PC-3 (cell line): ENCODE results near the gene ATL1. TPM values are rescaled to one million over a fixed set of nuclear protein-coding genes. Genes with fewer than 3 reads are reported as not detected.
A peak's percentile ranks its signal among the peaks of the same experiment; 100 is the strongest.

Experiments
- ATAC-seq: fragments of 200-7000 bp; cut with Tn5 transposase; 2 replicates; pipeline ENCODE4 v1.9.1; 2020; ENCODE audit warnings: mild to moderate bottlenecking, moderate library complexity
- BruUV-seq: library from RNA; stranded (reverse); fragments of 400-500 nt; replicated peaks from 2 replicates; lab custom pipeline; 2021; lab: Mats Ljungman, UMichigan
- CTCF ChIA-PET: fragments of 300-600 bp; sonication (Branson Sonifier 250); formaldehyde crosslinking; loops from one replicate; lab custom pipeline; 2022; ENCODE audit warnings: antibody characterized with exemption; lab: Charles Lee
- POLR2A ChIA-PET: fragments of 300-600 bp; sonication (Branson Sonifier 250); formaldehyde crosslinking; loops from one replicate; lab custom pipeline; 2022; ENCODE audit warnings: antibody characterized with exemption; ENCODE audit not compliant: unreplicated experiment; lab: Charles Lee
- DNase-seq: peaks from one replicate; pipeline ENCODE4 v3.0.0-alpha.2; 2015
- H2AFZ ChIP-seq: fragments of 300-600 bp; sonication (generic); 2 replicates; pipeline ENCODE4 v1.6.0; 2016; ENCODE audit warnings: antibody characterized with exemption, low read length
- H3F3A ChIP-seq: fragments of 300-600 bp; sonication (generic); one replicate; pipeline ENCODE4 v1.6.0; 2017; ENCODE audit warnings: antibody characterized with exemption, low read length, control low read depth, mild to moderate bottlenecking; ENCODE audit not compliant: unreplicated experiment
- H3K27ac ChIP-seq: fragments of 300-600 bp; sonication (generic); 2 replicates; pipeline ENCODE4 v1.5.1; 2016; ENCODE audit warnings: mild to moderate bottlenecking, low read length
- H3K27me3 ChIP-seq: fragments of 300-600 bp; sonication (generic); 2 replicates; pipeline ENCODE4 v1.6.1; 2016; ENCODE audit warnings: low read length, mixed read lengths
- H3K36me3 ChIP-seq: fragments of 300-600 bp; sonication (generic); 2 replicates; pipeline ENCODE4 v1.6.1; 2016; ENCODE audit warnings: low read depth, mixed run types, low read length, mixed read lengths
- H3K4me1 ChIP-seq: fragments of 300-600 bp; sonication (generic); 2 replicates; pipeline ENCODE4 v1.5.1; 2016; ENCODE audit warnings: low read length; ENCODE audit not compliant: insufficient read depth
- H3K4me2 ChIP-seq: fragments of 300-600 bp; sonication (generic); 2 replicates; pipeline ENCODE4 v1.6.0; 2016; ENCODE audit warnings: low read length
- H3K4me3 ChIP-seq: fragments of 300-600 bp; sonication (generic); 2 replicates; pipeline ENCODE4 v1.5.1; 2016; ENCODE audit warnings: mild to moderate bottlenecking, low read length, mixed read lengths
- H3K79me2 ChIP-seq: fragments of 300-600 bp; sonication (generic); 2 replicates; pipeline ENCODE4 v1.6.1; 2017; ENCODE audit warnings: low read length, mixed read lengths
- H3K9ac ChIP-seq: fragments of 300-600 bp; sonication (generic); 2 replicates; pipeline ENCODE4 v1.6.0; 2016; ENCODE audit warnings: mild to moderate bottlenecking, low read length
- H3K9me2 ChIP-seq: fragments of 300-600 bp; sonication (generic); replicated peaks from 2 replicates; pipeline ENCODE4 v1.6.1; 2016; ENCODE audit warnings: mixed run types, low read length, mixed read lengths
- H3K9me3 ChIP-seq: fragments of 300-600 bp; sonication (generic); 2 replicates; pipeline ENCODE4 v1.6.1; 2016; ENCODE audit warnings: low read length, mixed read lengths
- H4K20me1 ChIP-seq: fragments of 300-600 bp; sonication (generic); 2 replicates; pipeline ENCODE4 v1.6.1; 2016; ENCODE audit warnings: low read length, mixed read lengths
- CTCF ChIP-seq: fragments of 300-600 bp; sonication (generic); conservative IDR thresholded peaks from 2 replicates; pipeline ENCODE4 v1.5.1; 2017; ENCODE audit warnings: antibody characterized with exemption, low read depth, mild to moderate bottlenecking, low read length
- EZH2 ChIP-seq: fragments of 300-600 bp; sonication (generic); IDR thresholded peaks from one replicate; pipeline ENCODE4 v1.6.1; 2017; ENCODE audit warnings: antibody characterized with exemption, mild to moderate bottlenecking, low read length; ENCODE audit not compliant: unreplicated experiment
- EZH2phosphoT487 ChIP-seq: fragments of 300-600 bp; sonication (generic); IDR thresholded peaks from 2 replicates; pipeline ENCODE4 v1.6.1; 2018; ENCODE audit warnings: mild to moderate bottlenecking, antibody characterized with exemption, low read length, borderline replicate concordance
- intact Hi-C: fragments of 100-400 bp; cut with micrococcal nuclease; formaldehyde crosslinking; loops from 2 replicates; pipeline ENCODE4 v1.9.0; 2023
- total RNA-seq: library from RNA; depleted of rRNA; stranded (reverse); fragments of >200 nt; gene quantifications from 2 replicates; pipeline ENCODE4 v1.2.3, GENCODE V29; 2014

ATL1 gene
- total RNA-seq, 1 experiment from 2014 or later: 1.3 TPM

- DNase-seq: no peak
These were observed 43.9 kb upstream of the ATL1 start for GRCh38 chr14:50516091-50516490.

GRCh38 chr14:50520947-50521815, 38.8 kb upstream of the ATL1 start:
- H3K4me1 ChIP-seq: peaks cover 32% of the 10 kb centered on the region
- 0 out of 2 replicates have a peak, but pooled peaks cover 5% of the 10 kb centered on the region for H3K36me3 ChIP-seq
- intact Hi-C loops: loop anchor here (1.0 to 2.0 kb wide), 4 partner anchors 9 to 79 kb away; no protein-coding TSS in a partner anchor
- no peaks in the 10 kb centered on the region for H3K9me3 ChIP-seq
- 0 out of 2 replicates have a peak overlapping the region, but pooled peaks have one; percentile 2 for H3K4me3 ChIP-seq
- no peaks in the 10 kb centered on the region for H3K9me2 ChIP-seq
- ChIA-PET POLR2A (interaction anchor here (0.6 to 0.7 kb wide), 2 partner anchors 145 to 255 kb away, joined by 3 to 11 read pairs; no protein-coding TSS in a partner anchor), CTCF (interaction anchor here (0.7 kb wide), 1 partner anchor 206 kb away, joined by 3 read pairs; no protein-coding TSS in a partner anchor)
- no peaks in the 10 kb centered on the region for H3K27me3 ChIP-seq
- peak overlapping the region; percentile 59 for H3K9ac ChIP-seq
- BruUV-seq: TSS peak; percentile 33
- H3K79me2 ChIP-seq: peaks cover 97% of the 10 kb centered on the region
- DNase-seq (peak; percentile 93), ATAC-seq (peak; percentile 92)
- no peak for TF ChIP-seq EZH2
- TF ChIP-seq EZH2phosphoT487: no peak
- TF ChIP-seq CTCF: no peak
- peaks cover 41% of the 10 kb centered on the region for H4K20me1 ChIP-seq
- peak overlapping the region; percentile 63 for H3K4me2 ChIP-seq
- H2AFZ ChIP-seq: no peak overlapping the region
- H3K27ac ChIP-seq: peak overlapping the region; percentile 88
- peaks cover 5% of the 10 kb centered on the region for H3F3A ChIP-seq

More at GRCh38 chr14:50516091-50516490, 43.9 kb upstream of the ATL1 start:
- Histone ChIP-seq H3K27me3 (no peaks in the 10 kb centered on the region), H3K79me2 (peaks cover 97% of the 10 kb centered on the region), H4K20me1 (peaks cover 33% of the 10 kb centered on the region), H2AFZ (no peak overlapping the region), H3F3A (no peaks in the 10 kb centered on the region), H3K4me2 (no peak overlapping the region), H3K4me3 (no peak overlapping the region), H3K9me3 (no peaks in the 10 kb centered on the region), H3K4me1 (peaks cover 4% of the 10 kb centered on the region), H3K36me3 (peaks cover 5% of the 10 kb centered on the region; the same call in 1 of the 2 replicates), H3K9ac (no peak overlapping the region), H3K9me2 (no peaks in the 10 kb centered on the region), H3K27ac (no peak overlapping the region)
- no TSS peak for BruUV-seq
- ATAC-seq: no peak
- CTCF ChIA-PET: interaction anchor here (0.6 kb wide), 1 partner anchor 101 kb away, joined by 3 read pairs; no protein-coding TSS in a partner anchor
- no peak for TF ChIP-seq CTCF
- no peak for TF ChIP-seq EZH2phosphoT487
- no peak for TF ChIP-seq EZH2
- POLR2A ChIA-PET: interaction anchor here (0.6 kb wide), 1 partner anchor 454 kb away, joined by 3 read pairs; no protein-coding TSS in a partner anchor
- intact Hi-C loops: no loop called here
